B cell (primary cell): ENCODE data around the gene UBE2E3. TPM values are rescaled to one million over a fixed set of nuclear protein-coding genes. Genes with fewer than 3 reads are reported as not detected.

Experiments
- ATAC-seq: fragments of 200-7000 bp; cut with Tn5 transposase; one replicate; pipeline ENCODE4 v1.10.0; 2021; ENCODE audit warnings: low read depth, mild to moderate bottlenecking, moderate number of reproducible peaks, moderate library complexity
- CTCF ChIA-PET: fragments of 350-600 bp; sonication (Branson Sonifier 250); formaldehyde crosslinking; loops from one replicate; lab custom pipeline; 2021; ENCODE audit warnings: antibody characterized with exemption, inconsistent platforms; lab: Charles Lee
- POLR2A ChIA-PET: fragments of 350-600 bp; sonication (Branson Sonifier 250); formaldehyde crosslinking; loops from one replicate; lab custom pipeline; 2021; ENCODE audit warnings: antibody characterized with exemption; lab: Charles Lee
- DNase-seq: peaks from one replicate; pipeline ENCODE4 v3.0.0; 2013
- H2AFZ ChIP-seq: 2 replicates; pipeline ENCODE4 v1.6.1; 2012; ENCODE audit warnings: mild to moderate bottlenecking, low read depth, low read length; ENCODE audit not compliant: insufficient read depth, poor library complexity, severe bottlenecking
- H3K27ac ChIP-seq, 2 donors: 1 replicate in 1 of 2; 2 replicates in 1 of 2; pipeline ENCODE4 v1.5.1; 2012 to 2013; ENCODE audit warnings: low read length in 2 of 2, mild to moderate bottlenecking in 2 of 2, moderate library complexity in 1 of 2
- H3K27me3 ChIP-seq, 4 experiments: fragments of 200-600 bp in 1 of 4; sonication (generic) in 1 of 4; replicated peaks in 1 of 4; 1 replicate in 2 of 4; 2 replicates in 2 of 4; pipeline versions ENCODE4 v1.6.1 to v1.7.0; 2013 to 2016; ENCODE audit warnings: low read length in 3 of 4, mild to moderate bottlenecking in 2 of 4, mixed read lengths in 1 of 4, moderate library complexity in 1 of 4; ENCODE audit not compliant: insufficient read depth in 4 of 4, control insufficient read depth in 3 of 4; ENCODE audit errors: control extremely low read depth in 1 of 4
- H3K36me3 ChIP-seq, 2 experiments: replicated peaks in 1 of 2; 1 replicate in 1 of 2; 2 replicates in 1 of 2; pipeline versions ENCODE4 v1.6.1 to v1.7.1; 2013; ENCODE audit warnings: low read length in 1 of 2; ENCODE audit not compliant: insufficient read depth in 2 of 2, control insufficient read depth in 1 of 2; ENCODE audit errors: control extremely low read depth in 1 of 2, extremely low read depth in 1 of 2
- H3K4me1 ChIP-seq, 2 donors: fragments of 200-600 bp in 1 of 2; sonication (generic) in 1 of 2; 1 replicate in 1 of 2; 2 replicates in 1 of 2; pipeline versions ENCODE4 v1.5.1 to v1.6.1; 2013 to 2017; ENCODE audit warnings: low read length in 2 of 2; ENCODE audit not compliant: control insufficient read depth in 2 of 2, insufficient read depth in 2 of 2
- H3K4me2 ChIP-seq: replicated peaks from 2 replicates; pipeline ENCODE3; 2012; ENCODE audit warnings: mild to moderate bottlenecking, low read depth, low read length; ENCODE audit not compliant: poor library complexity, severe bottlenecking
- H3K4me3 ChIP-seq, 5 experiments: fragments of 200-600 bp in 1 of 5; sonication (generic) in 1 of 5; 1 replicate in 3 of 5; 2 replicates in 2 of 5; pipeline versions ENCODE4 v1.5.1 to v1.7.0; 2011 to 2016; ENCODE audit warnings: low read length in 4 of 5, mild to moderate bottlenecking in 4 of 5, low read depth in 2 of 5, control low read depth in 1 of 5, moderate library complexity in 1 of 5; ENCODE audit not compliant: insufficient read depth in 1 of 5; ENCODE audit errors: control extremely low read depth in 1 of 5, extremely low read depth in 1 of 5
- H3K79me2 ChIP-seq: fragments of 200-600 bp; sonication (generic); one replicate; pipeline ENCODE4 v1.6.0; 2016; ENCODE audit warnings: low read length; ENCODE audit not compliant: control insufficient read depth, insufficient read depth
- H3K9ac ChIP-seq: fragments of 200-600 bp; sonication (generic); 2 replicates; pipeline ENCODE4 v1.6.1; 2017; ENCODE audit warnings: mild to moderate bottlenecking, low read length, moderate library complexity
- H3K9me3 ChIP-seq, 3 donors: one replicate each; pipeline versions ENCODE4 v1.6.1 to v1.7.1; 2013; ENCODE audit warnings: low read length in 2 of 3; ENCODE audit not compliant: control insufficient read depth in 2 of 3, insufficient read depth in 1 of 3; ENCODE audit errors: control extremely low read depth in 1 of 3
- H4K20me1 ChIP-seq: 2 replicates; pipeline ENCODE4 v1.6.0; 2012; ENCODE audit warnings: mild to moderate bottlenecking, low read length; ENCODE audit not compliant: insufficient read depth, control insufficient read depth, poor library complexity, severe bottlenecking
- H3K27ac Mint-ChIP-seq: one replicate; pipeline ENCODE4 v1.8.0; 2021; ENCODE audit warnings: mixed read lengths
- H3K27me3 Mint-ChIP-seq: one replicate; pipeline ENCODE4 v1.8.0; 2021; ENCODE audit warnings: mixed read lengths
- H3K4me1 Mint-ChIP-seq: one replicate; pipeline ENCODE4 v1.8.0; 2021; ENCODE audit warnings: mixed read lengths
- H3K4me3 Mint-ChIP-seq: one replicate; pipeline ENCODE4 v1.8.0; 2021; ENCODE audit warnings: mixed read lengths
- H3K9me3 Mint-ChIP-seq: one replicate; pipeline ENCODE4 v1.8.0; 2022; ENCODE audit warnings: mixed read lengths; ENCODE audit not compliant: insufficient read depth
- CTCF ChIP-seq: fragments of 200-600 bp; IDR thresholded peaks from one replicate; pipeline ENCODE4 v1.8.0; 2022; ENCODE audit warnings: antibody characterized with exemption, mild to moderate bottlenecking
- EZH2 ChIP-seq: IDR thresholded peaks from 2 replicates; pipeline ENCODE4 v1.6.1; 2012; ENCODE audit warnings: borderline replicate concordance, low read depth, mild to moderate bottlenecking, moderate library complexity, low read length; ENCODE audit not compliant: insufficient read depth, poor library complexity, severe bottlenecking
- WGBS: methylation state at CpG from one replicate; pipeline ENCODE4 v1.1.5; 2013; ENCODE audit warnings: missing lambda C conversion rate; ENCODE audit not compliant: insufficient coverage; 5-methylcytosine and 5-hydroxymethylcytosine counted together
- intact Hi-C: fragments of 100-400 bp; cut with micrococcal nuclease; formaldehyde crosslinking; loops from one replicate; pipeline ENCODE4 v1.10.0; 2022
- polyA plus RNA-seq: library from polyadenylated mRNA; depleted of rRNA; stranded (reverse); fragments of >200 nt; gene quantifications from 2 replicates; pipeline ENCODE4 v1.2.3, GENCODE V29; 2012
- total RNA-seq, 2 donors: library from RNA; stranded (reverse); fragments of 120-200 nt in 1 of 2; gene quantifications; 1 replicate in 1 of 2; 2 replicates in 1 of 2; pipeline versions ENCODE4 v1.2.3 to v1.2.4, GENCODE V29; 2013 to 2022

The UBE2E3 gene
- total and polyA plus RNA-seq, 2 donors (not counting 1 experiment from before 2014, with no cell fraction given): 26.7 to 31.6 TPM

- Histone ChIP-seq H3K79me2 (peaks cover 21% of the 10 kb centered on the region), H3K36me3 (peaks cover 0 to 5% of the 10 kb centered on the region in 2 experiments), H3K9me3 (no peaks in the 10 kb centered on the region), H3K4me1 (no peaks in the 10 kb centered on the region), H3K4me2 (no peak overlapping the region), H3K27me3 (no peaks in the 10 kb centered on the region), H3K27ac (no peak overlapping the region), H3K4me3 (no peak overlapping the region), H4K20me1 (peaks cover 4% of the 10 kb centered on the region), H3K9ac (no peak overlapping the region), H2AFZ (no peak overlapping the region)
- Mint-ChIP-seq H3K27ac (no peak overlapping the region), H3K9me3 (no peaks in the 10 kb centered on the region), H3K4me3 (no peak overlapping the region), H3K27me3 (no peaks in the 10 kb centered on the region), H3K4me1 (no peaks in the 10 kb centered on the region)
- intact Hi-C loops: no loop called here
- no peak for TF ChIP-seq EZH2
- TF ChIP-seq CTCF: no peak
- CTCF ChIA-PET: interaction anchor here (0.6 kb wide), 1 partner anchor 876 kb away, joined by 3 read pairs; no protein-coding TSS in a partner anchor
- WGBS: no CpG with 5 or more reads among the region's 4 CpGs
- DNase-seq: no peak
- POLR2A ChIA-PET: no interaction called here
- no peak for ATAC-seq
Measured at GRCh38 chr2:180999274-180999964, 19.0 kb downstream of the UBE2E3 start.

GRCh38 chr2:181004647-181005325, 24.4 kb downstream of the UBE2E3 start:
- no CpG with 5 or more reads among the region's 5 CpGs for WGBS
- Histone ChIP-seq H4K20me1 (peaks cover 4% of the 10 kb centered on the region), H3K4me1 (no peaks in the 10 kb centered on the region), H3K27me3 (no peaks in the 10 kb centered on the region), H3K79me2 (peaks cover 34% of the 10 kb centered on the region), H3K9ac (no peak overlapping the region), H3K27ac (no peak overlapping the region), H3K4me3 (no peak overlapping the region), H3K9me3 (no peaks in the 10 kb centered on the region), H3K36me3 (no peaks in the 10 kb centered on the region), H2AFZ (no peak overlapping the region), H3K4me2 (no peak overlapping the region)
- DNase-seq (no peak), ATAC-seq (no peak)
- Mint-ChIP-seq H3K9me3 (no peaks in the 10 kb centered on the region), H3K4me1 (peaks cover 10% of the 10 kb centered on the region), H3K4me3 (no peak overlapping the region), H3K27ac (no peak overlapping the region), H3K27me3 (no peaks in the 10 kb centered on the region)
- POLR2A ChIA-PET: no interaction called here
- intact Hi-C loops: no loop called here
- CTCF ChIA-PET: no interaction called here
- TF ChIP-seq CTCF (no peak), EZH2 (no peak)
